GM18502 (cell line): ENCODE measurements around the gene BEGAIN.

Experiments
- ATAC-seq: cut with Tn5 transposase; IDR thresholded peaks from one replicate; pipeline ENCODE4 v1.9.1; 2021; ENCODE audit warnings: mild to moderate bottlenecking; ENCODE audit not compliant: unreplicated experiment, poor library complexity

Gene BEGAIN

GRCh38 chr14:100602621-100603230 lies 15.5 kb upstream of the BEGAIN start:
- no peak for ATAC-seq

GRCh38 chr14:100601914-100602313 lies 14.7 kb upstream of the BEGAIN start:
- ATAC-seq, result no peak

GRCh38 chr14:100601064-100601463 lies 13.8 kb upstream of the BEGAIN start:
- ATAC-seq, result no peak

GRCh38 chr14:100599981-100600380 lies 12.8 kb upstream of the BEGAIN start:
- ATAC-seq, result no peak

GRCh38 chr14:100594625-100594951 lies 7.4 kb upstream of the BEGAIN start:
- ATAC-seq, result no peak

GRCh38 chr14:100593751-100594624 lies 6.8 kb upstream of the BEGAIN start:
- ATAC-seq, result no peak

- no peak for ATAC-seq
These were observed 5.8 kb upstream of the BEGAIN start for GRCh38 chr14:100592972-100593371.

- no peak for ATAC-seq
These were observed 5.3 kb upstream of the BEGAIN start for GRCh38 chr14:100592461-100592891.

GRCh38 chr14:100591453-100592371 lies 4.5 kb upstream of the BEGAIN start:
- ATAC-seq, result no peak

- ATAC-seq, result no peak
These were observed 3.7 kb upstream of the BEGAIN start for GRCh38 chr14:100590726-100591452.

- ATAC-seq, result no peak
These were observed 2.7 kb upstream of the BEGAIN start for GRCh38 chr14:100589760-100590469.

- no peak for ATAC-seq
These were observed 2.0 kb upstream of the BEGAIN start for GRCh38 chr14:100589071-100589759.

- no peak for ATAC-seq
These were observed 1.5 kb upstream of the BEGAIN start for GRCh38 chr14:100588671-100589070.

GRCh38 chr14:100587763-100588411 lies 670 bp upstream of the BEGAIN start:
- no peak for ATAC-seq

GRCh38 chr14:100586403-100587085 lies 673 bp downstream of the BEGAIN start:
- ATAC-seq, result no peak

GRCh38 chr14:100586153-100586402 lies 1.1 kb downstream of the BEGAIN start:
- no peak for ATAC-seq

GRCh38 chr14:100585448-100586152 lies 1.6 kb downstream of the BEGAIN start:
- no peak for ATAC-seq
